Ammon's horn (tissue), 1 donor: ENCODE measurements around the gene CABS1.

ENCODE experiments used
- DNase-seq: peaks from one replicate; pipeline ENCODE4 v3.0.0-alpha.2; 2016; ENCODE audit warnings: low spot score

The CABS1 gene

DNA sequence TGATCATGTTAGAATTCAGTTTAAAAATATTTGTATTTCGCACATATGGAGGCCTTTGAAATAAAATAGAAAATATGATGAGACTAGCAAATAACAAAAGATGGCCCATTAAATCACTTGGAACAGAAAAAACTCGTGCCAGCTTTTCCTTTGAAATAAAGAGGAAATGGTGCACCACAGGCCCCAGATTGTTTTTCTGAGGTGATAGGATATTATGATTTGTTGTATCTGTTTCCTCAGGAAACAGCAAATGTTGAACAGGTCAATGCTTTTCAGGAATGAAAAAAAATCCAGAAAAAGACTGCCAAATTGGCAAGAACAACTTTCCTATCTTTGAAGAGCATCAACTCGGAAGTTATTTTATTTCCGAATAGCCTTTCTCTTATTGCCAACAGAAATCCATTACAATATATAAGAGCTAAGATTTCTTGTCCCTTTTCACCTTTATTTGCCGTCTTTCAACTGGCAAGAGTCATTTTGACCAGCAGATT lies 48.0 kb downstream of the CABS1 start, which contains the start of gene SMR3B:
TSS of gene SMR3B (plus strand) at position 441 of the 491 bp plus-strand sequence. CDS start 1,380 bp downstream, outside the sequence.
- no peak for DNase-seq
